COLO668 (cell line): Measurements from ENCODE around the gene FCRLB.
"Not testable (repeated sequence)": the region's sequence is repeated elsewhere in the genome, so short reads cannot be mapped to it uniquely, and the experiment has no call there.

ENCODE experiments used
- DNase-seq: peaks from one replicate; lab custom pipeline; 2025; ENCODE audit not compliant: unreplicated experiment; lab: John Stamatoyannopoulos, UW

The FCRLB gene

DNA sequence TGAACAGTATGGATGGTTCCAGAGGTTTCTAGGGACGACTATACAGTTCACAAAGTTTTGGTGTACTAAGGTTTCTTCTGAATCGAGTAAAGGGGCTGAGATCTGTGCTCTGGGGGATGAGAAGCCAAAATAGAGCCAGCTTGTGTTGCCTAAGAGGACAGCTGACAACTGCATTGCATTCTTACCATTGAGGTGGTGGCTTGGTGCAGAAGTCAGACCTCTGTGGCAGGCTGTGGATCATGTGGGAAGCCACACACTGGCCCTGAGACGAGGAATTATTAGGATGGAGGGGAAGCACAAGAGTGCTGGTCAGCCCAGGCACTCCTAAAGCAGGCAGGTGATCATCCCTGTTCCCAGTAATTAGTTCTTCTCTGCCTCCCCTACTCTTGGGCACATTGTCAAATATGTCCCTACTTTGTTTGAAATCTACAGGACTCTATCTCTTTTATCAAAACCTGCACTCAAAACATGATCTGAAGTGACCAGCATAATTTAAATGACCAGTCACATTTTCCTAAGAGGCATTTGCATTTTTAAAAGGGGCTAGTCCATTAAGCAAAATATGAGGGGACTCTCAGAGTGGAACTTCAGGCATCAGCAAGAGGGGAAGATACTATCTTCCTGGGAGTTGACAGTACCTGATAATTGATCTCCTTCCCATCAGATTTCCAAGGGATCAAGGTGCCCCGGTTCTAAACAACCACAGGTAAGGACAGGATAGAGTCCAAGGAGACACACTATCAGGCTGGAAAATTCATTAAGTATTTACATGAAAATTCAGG, at the start of gene FCRLB:
Gene FCRLB (plus strand): TSS at position 589 of the 782 bp plus-strand sequence. CDS start 1,129 bp downstream, outside the sequence.
- DNase-seq: no peak

- not testable (repeated sequence) for DNase-seq
These were observed 47.9 kb upstream of the FCRLB start for GRCh38 chr1:161673437-161673836.

DNA sequence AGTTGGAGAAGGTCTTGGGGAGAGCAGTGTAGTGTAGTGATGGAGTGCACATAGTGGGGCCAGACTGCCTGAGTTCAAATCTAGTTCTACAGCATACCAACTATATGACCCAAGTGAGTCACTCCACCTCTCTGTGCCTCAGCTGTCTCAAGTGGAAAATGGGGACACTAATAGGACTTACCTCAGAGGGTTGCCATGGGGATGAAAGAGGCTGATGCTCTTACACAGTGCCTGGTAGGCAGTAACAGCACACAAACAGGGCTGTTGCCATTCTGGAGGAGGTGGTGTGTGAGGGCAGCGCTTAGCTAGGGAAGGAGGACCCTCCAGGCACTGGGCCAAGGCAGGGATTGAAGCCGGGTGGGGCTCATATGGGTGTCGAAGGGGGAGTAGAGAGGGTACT, 46.9 kb upstream of the FCRLB start:
- DNase-seq: not testable (repeated sequence)

- DNase-seq: not testable (repeated sequence)
These were observed 46.4 kb upstream of the FCRLB start for GRCh38 chr1:161674908-161675307.

DNA sequence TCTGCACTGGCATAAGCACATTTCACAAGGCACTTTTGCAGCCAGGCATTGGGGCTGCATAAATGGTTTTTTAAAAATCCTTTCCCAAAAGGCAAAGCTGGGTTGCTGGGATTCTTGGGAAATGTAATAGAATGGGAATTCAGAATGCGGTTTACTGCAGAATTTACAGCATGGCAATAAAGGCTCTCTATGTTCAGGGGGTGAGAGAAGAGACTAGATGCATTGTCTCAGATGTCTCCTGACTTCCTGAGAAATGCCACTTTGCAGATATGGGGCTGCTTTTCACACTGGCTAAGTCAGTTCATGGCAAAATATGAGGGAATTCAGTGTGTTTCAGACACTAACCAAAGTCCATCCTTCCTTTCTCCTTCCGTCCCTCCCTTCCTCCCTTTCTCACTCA, 44.9 kb upstream of the FCRLB start:
- no peak for DNase-seq

GRCh38 chr1:161676958-161677689, 44.2 kb upstream of the FCRLB start:
- no peak for DNase-seq

GRCh38 chr1:161678500-161678899, 42.8 kb upstream of the FCRLB start:
- DNase-seq: no peak

DNA sequence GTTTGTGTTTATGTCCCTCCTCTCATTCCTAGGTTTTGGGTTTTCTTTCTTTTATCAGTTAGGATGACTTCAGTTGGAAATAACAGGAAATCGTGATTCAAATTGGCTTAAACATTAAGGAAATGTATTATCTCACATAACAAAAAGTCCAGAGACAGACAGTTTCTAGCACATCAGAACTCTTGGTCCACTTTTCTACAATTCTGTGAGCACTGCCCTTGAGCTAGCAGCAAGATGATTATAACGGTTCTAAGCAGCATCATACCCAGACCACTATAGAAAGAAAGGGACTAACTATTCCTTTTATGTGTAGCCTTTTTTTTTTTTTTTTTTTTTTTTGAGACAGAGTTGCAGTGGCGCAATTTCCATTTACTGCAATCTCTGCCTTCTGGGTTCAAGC, 39.5 kb upstream of the FCRLB start:
- no peak for DNase-seq

GRCh38 chr1:161688946-161689345, 32.4 kb upstream of the FCRLB start:
- DNase-seq: no peak

GRCh38 chr1:161691846-161692245, 29.5 kb upstream of the FCRLB start:
- DNase-seq: no peak

- DNase-seq: not testable (repeated sequence)
These were observed 28.2 kb upstream of the FCRLB start for GRCh38 chr1:161693020-161693712.

DNA sequence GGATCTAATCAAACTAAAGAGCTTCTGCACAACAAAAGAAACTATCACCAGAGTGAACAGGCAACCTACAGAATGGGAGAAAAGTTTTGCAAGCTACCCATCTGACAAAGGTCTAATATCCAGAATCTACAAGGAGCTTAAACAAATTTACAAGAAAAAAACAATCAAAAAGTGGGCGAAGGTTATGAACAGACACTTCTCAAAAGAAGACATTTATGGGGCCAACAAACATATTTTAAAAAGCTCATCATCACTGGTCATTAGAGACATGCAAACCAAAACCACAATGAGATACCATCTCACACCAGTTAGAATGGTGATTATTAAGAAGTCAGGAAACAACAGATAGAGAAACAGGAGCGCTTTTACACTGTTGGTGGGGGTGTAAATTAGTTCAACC, 23.0 kb upstream of the FCRLB start:
- DNase-seq: not testable (repeated sequence)

- peak; percentile 37 for DNase-seq
These were observed 19.1 kb upstream of the FCRLB start for GRCh38 chr1:161702250-161702649.

DNA sequence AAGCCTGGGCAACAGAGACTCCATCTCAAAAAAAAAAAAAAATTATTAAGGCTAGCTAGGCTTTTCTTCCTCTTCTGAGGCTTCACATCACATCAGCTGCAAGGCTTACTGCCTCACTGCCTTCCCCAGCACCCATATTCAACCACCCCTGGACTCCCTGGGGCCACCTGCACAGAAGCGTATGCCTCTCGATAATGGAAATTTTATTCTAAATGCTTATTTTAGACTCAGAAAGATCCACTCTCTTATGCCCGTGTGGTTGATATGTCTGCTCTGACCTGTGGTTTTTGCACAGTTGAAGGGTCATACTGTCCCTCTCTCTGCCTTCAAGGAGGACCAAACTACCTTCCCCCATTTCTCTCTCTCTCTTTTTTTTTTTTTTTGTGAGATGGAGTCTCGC, 15.8 kb upstream of the FCRLB start:
- no peak for DNase-seq

DNA sequence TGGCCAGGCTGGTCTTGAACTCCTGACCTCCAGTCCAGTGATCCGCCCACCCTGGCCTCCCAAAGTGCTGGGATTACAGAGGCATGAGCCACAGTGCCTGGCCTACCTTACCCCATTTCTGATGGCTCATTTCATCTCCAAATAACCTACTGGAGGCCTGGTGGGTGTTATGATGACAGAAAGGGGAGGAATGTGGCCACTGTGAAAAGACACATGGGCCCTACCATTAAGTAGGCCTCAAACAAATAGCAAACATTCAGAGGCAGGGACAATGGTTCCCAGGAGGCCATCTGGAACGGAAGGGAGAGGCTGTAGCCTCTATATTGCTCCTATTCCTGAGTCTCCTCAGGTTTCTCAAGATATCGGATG, 15.2 kb upstream of the FCRLB start:
- no peak for DNase-seq

- DNase-seq: no peak
These were observed 14.6 kb upstream of the FCRLB start, which contains the start of gene FCRLA for GRCh38 chr1:161706482-161707347. Gene FCRLA, plus strand, starts transcription at chr1:161707229. Its CDS starts 36 bp downstream, at chr1:161707265.

DNA sequence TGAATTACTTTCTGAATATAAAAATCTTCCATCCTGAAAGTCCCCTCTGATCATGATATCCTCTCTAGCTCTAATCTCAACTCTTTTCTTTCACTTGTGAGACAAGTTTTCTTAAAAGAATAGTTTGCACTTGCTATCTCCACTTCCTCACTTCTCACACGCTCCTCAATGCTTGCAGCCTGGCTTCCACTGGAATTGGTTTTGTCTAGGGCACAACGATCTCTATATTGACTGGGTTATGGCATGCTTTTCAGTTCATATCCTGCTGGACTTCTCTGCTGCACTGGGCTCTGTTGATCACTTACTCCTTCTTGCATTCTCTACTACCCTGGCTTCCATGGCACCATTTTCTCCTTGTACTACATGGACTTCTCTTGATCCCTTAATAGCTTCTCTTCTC, 13.8 kb upstream of the FCRLB start:
- DNase-seq: no peak

- no peak for DNase-seq
These were observed 12.0 kb upstream of the FCRLB start for GRCh38 chr1:161709373-161709772.

GRCh38 chr1:161710560-161710959, 10.8 kb upstream of the FCRLB start:
- no peak for DNase-seq

GRCh38 chr1:161718559-161719324, 2.6 kb upstream of the FCRLB start:
- no peak for DNase-seq
